HG03060 (cell line): Measurements from ENCODE around the gene PRRT1.

Experiments used
- ATAC-seq: cut with Tn5 transposase; IDR thresholded peaks from one replicate; pipeline ENCODE4 v1.9.1; 2021; ENCODE audit warnings: low read depth, moderate number of reproducible peaks; ENCODE audit not compliant: unreplicated experiment

Gene PRRT1

GRCh38 chr6:32175711-32176475, 24.2 kb upstream of the PRRT1 start, which contains the start of gene AGPAT1:
Gene AGPAT1 (minus strand): TSS chr6:32176084. CDS start chr6:32171496, 4,588 bp downstream.
- no peak for ATAC-seq

- ATAC-seq = no peak
These were observed 23.6 kb upstream of the PRRT1 start for GRCh38 chr6:32175322-32175710.

DNA sequence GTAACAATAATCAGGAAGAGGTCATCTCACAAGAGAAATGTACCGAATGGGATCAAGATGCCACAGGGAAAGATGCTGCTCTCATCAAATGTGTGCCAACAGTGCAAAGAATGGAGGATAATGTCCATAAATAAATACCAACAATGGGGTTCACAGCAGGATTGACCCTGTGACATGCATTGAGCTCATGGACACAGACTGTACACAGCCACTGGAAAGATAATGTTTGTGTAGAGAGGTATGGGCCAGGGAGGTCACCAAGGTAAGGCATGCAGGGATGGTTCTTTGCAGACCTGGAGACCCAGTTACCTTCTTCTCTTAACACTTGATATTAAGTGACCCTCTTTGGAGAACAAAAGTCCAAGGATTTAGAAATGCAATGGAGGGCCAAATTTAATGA, 22.7 kb upstream of the PRRT1 start:
- no peak for ATAC-seq

- no peak for ATAC-seq
These were observed 21.4 kb upstream of the PRRT1 start for GRCh38 chr6:32173051-32173727.

- no peak for ATAC-seq
These were observed 19.5 kb upstream of the PRRT1 start for GRCh38 chr6:32171234-32171633.

- ATAC-seq = no peak
These were observed 18.6 kb upstream of the PRRT1 start for GRCh38 chr6:32170294-32170693.

DNA sequence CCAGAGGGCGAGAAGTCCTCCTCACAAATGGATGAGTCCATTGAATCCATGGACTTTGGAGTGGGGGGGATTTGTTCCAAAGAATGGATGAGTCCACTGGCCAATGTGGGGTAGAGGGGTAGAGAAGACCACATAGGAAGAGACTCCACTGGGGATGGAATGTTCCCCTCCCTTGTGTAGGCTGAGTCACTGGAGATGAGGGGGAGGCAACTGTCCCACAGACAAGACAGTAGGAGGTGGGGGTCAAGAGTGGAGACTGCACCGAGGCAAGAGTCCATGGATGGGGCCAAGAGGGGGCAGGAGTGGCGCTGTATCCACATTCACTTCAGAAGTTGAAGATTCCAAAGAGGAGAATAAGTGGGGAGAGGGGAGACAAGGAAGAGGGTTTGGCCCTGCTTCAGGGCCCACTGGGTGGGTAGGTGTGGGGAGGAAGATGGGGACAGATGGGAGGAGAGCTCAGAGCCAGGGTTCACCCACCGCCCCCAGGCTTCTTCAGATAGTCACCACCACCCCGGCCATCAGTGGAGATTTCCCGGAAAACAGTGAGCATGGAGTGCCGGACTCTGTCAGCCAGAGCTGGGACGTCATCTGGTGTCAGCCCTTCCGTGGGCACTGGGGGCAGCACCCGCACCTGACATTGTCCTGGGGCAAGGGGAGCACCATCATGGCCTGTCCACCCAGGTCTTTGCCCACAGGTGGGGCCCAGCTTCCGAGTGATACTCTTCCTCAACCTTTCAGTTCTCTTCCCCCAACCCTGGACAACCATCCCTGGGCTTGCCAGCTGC, 17.3 kb upstream of the PRRT1 start:
- ATAC-seq = no peak

GRCh38 chr6:32168350-32168749, 16.6 kb upstream of the PRRT1 start:
- ATAC-seq = no peak

GRCh38 chr6:32167761-32168262, 16.1 kb upstream of the PRRT1 start:
- ATAC-seq = no peak

DNA sequence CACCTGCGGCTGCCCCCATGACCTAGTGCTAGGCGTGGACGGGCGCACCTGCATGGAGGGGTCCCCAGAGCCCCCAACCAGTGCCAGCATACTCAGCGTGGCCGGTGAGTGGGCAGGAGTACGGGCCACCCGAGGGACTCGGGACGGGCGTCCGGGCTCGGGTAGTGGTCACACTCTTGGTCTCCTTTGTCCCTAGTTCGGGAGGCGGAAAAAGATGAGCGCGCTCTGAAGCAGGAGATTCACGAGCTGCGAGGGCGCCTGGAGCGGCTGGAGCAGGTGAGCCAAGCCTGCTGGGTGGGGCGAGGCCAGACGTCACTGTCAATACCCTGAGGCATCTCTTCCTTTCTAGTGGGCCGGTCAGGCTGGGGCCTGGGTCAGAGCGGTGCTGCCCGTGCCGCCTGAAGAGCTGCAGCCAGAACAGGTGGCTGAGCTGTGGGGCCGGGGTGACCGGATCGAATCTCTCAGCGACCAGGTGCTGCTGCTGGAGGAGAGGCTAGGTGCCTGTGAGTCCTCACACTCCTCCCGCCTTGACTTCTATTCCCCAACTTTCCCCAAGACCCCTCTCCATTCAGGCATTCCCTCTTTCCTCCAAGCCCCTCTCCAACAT, 15.5 kb upstream of the PRRT1 start:
- no peak for ATAC-seq

GRCh38 chr6:32166411-32167061, 14.8 kb upstream of the PRRT1 start:
- no peak for ATAC-seq

- ATAC-seq = no peak
These were observed 12.6 kb upstream of the PRRT1 start, which contains the start of gene EGFL8 for GRCh38 chr6:32164295-32164694. Gene EGFL8 (plus strand): TSS chr6:32164595. CDS start chr6:32166166, 1,571 bp downstream.

- ATAC-seq = no peak
These were observed 12.0 kb upstream of the PRRT1 start for GRCh38 chr6:32163559-32164258.

GRCh38 chr6:32158052-32158451, 6.3 kb upstream of the PRRT1 start:
- ATAC-seq = no peak

DNA sequence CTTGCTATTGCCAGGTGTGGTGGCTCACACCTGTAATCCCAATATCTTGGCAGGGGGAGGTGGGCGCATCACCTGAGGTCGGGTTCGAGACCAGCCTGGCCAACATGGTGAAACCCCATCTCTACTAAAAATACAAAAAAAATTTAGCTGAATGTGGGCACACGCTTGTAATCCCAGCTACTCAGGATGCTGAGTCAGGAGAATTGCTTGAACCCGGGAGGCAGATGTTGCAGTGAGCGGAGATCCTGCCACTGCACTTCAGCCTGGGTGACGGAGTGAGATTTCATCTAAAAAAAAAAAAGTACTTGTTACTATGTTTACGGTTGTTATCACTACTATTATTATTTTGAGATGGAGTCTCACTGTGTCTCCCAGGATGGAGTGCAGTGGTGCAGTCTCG, 5.2 kb upstream of the PRRT1 start:
- no peak for ATAC-seq

GRCh38 chr6:32154514-32155161, 2.9 kb upstream of the PRRT1 start:
- no peak for ATAC-seq

DNA sequence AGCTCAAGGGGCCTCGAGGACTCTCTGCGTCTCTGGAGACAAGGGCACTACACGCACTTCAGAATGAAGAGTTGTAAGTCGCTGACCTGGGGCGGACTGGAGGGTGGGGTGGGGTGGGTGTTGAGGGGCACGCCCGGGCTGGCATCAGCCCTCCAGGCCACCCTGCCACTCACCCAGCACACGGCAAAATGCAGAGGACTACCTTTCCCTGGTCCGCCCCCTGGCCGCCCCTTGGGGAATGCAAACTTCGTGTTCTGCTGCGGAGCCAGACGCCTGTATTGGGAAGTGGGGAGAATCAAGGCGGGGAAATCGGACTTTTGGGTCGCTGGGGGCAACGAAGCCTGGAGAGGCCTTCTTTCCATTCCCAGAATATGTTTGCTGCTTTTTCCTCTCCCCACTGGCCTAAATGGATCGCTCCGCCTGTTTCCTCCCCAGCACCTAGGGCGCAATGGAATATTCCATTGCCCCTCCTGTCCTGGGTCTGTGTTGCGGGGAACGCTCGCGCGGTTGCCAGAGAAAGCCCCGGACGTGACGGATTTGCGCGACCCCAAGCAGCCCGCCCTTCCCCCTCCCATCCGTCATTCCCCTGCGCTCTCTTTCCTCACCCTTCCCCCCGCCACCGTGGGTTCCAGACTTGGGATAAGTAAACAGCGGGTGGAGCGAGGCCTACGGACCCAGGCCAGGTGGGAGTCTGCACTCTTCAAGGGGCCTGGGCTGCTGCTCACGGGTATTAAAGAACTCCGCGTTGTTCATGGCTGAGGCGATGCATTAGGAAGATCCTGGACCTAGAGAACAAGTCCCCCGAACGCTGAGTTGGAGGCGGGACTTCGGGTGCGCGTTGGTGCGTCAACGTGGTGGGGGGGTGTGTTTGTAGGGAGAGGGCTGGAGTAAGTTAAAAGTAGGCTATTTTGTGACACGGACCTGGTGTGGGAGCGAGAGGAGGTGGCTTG, 2.1 kb upstream of the PRRT1 start, which contains the start of gene PPT2:
PPT2 (plus strand) TSS at position 578 of the 950 bp plus-strand sequence. CDS start 454 bp downstream, outside the sequence.
- ATAC-seq = no peak
